Measurements from ENCODE around the gene ST6GAL1.

GRCh38 chr3:187036394-187036793 lies 106.1 kb downstream of the ST6GAL1 start:
- no peak for TF ChIP-seq CTCF (conservative IDR thresholded peaks at IDR 0.05)
- no peak for TF ChIP-seq EZH2 (IDR thresholded peaks at IDR 0.05; ENCODE audit: low read depth)

Measured in PC-9 (cell line).